Vagina (tissue), 2 donors: Measurements from ENCODE around the gene QRFP. TPM values are rescaled to one million over a fixed set of nuclear protein-coding genes. Genes with fewer than 3 reads are reported as not detected.

Experiments
- DNase-seq, 2 donors: peaks; one replicate each; pipeline ENCODE4 v3.0.0-alpha.2; 2017; ENCODE audit errors: extremely low spot score in 2 of 2
- H3K27ac ChIP-seq: fragments of 200-600 bp; sonication (generic); one replicate; pipeline ENCODE4 v1.5.1; 2019
- H3K27me3 ChIP-seq: fragments of 200-600 bp; sonication (generic); one replicate; pipeline ENCODE4 v1.5.1; 2019
- H3K36me3 ChIP-seq, 2 donors: fragments of 200-600 bp; sonication (generic); one replicate each; pipeline ENCODE4 v1.5.1; 2017 to 2019
- H3K4me1 ChIP-seq: fragments of 200-600 bp; sonication (generic); one replicate; pipeline ENCODE4 v1.5.1; 2019
- H3K4me3 ChIP-seq, 2 donors: fragments of 200-600 bp; sonication (generic); 1 replicate in 1 of 2; 2 replicates in 1 of 2; pipeline ENCODE4 v1.5.1; 2016 to 2019
- H3K9me3 ChIP-seq: fragments of 200-600 bp; sonication (generic); one replicate; pipeline ENCODE4 v1.5.1; 2019
- POLR2A ChIP-seq, 2 donors: fragments of 450-650 bp; IDR thresholded peaks; one replicate each; pipeline ENCODE4 v1.6.1; 2017; ENCODE audit warnings: antibody characterized with exemption in 2 of 2, mild to moderate bottlenecking in 2 of 2, moderate library complexity in 2 of 2
- POLR2AphosphoS5 ChIP-seq, 2 donors: sonication (generic); formaldehyde crosslinking; IDR thresholded peaks; one replicate each; pipeline ENCODE4 v1.9.0; 2017; ENCODE audit warnings: antibody characterized with exemption in 2 of 2, mild to moderate bottlenecking in 2 of 2, low read depth in 1 of 2; ENCODE audit not compliant: insufficient read depth in 1 of 2
- intact Hi-C: fragments of 100-400 bp; cut with DNase I; formaldehyde crosslinking; loops from one replicate; pipeline ENCODE4 v1.15.1; 2023
- total RNA-seq: library from RNA; depleted of rRNA; stranded (reverse); fragments of >200 nt; gene quantifications from one replicate; pipeline ENCODE4 v1.2.3, GENCODE V29; 2016
- TF ChIP-seq, protein P1 (sequence below), 3 experiments: fragments of 450-650 bp in 2 of 3; fragments of 200-600 bp in 1 of 3; sonication (generic) in 1 of 3; IDR thresholded peaks; one replicate each; pipeline ENCODE4 v1.5.1; 2017 to 2019; ENCODE audit warnings: antibody characterized with exemption in 3 of 3, mild to moderate bottlenecking in 2 of 3, moderate library complexity in 2 of 3

The QRFP gene
- total RNA-seq, 1 donor from 2014 or later, result not detected

GRCh38 chr9:130900701-130901497, 4.3 kb upstream of the QRFP start:
- no peak overlapping the region for H3K4me3 ChIP-seq
- no peak for DNase-seq
- H3K4me1 ChIP-seq, result peaks cover 7% of the 10 kb centered on the region
- no peaks in the 10 kb centered on the region for H3K9me3 ChIP-seq
- TF ChIP-seq POLR2AphosphoS5 (IDR thresholded peaks at IDR 0.05; ENCODE audit: insufficient read depth in 1 of 2, low read depth in 1 of 2), result no peak
- no peak for TF ChIP-seq POLR2A (IDR thresholded peaks at IDR 0.05)
- TF ChIP-seq, protein P1, sequence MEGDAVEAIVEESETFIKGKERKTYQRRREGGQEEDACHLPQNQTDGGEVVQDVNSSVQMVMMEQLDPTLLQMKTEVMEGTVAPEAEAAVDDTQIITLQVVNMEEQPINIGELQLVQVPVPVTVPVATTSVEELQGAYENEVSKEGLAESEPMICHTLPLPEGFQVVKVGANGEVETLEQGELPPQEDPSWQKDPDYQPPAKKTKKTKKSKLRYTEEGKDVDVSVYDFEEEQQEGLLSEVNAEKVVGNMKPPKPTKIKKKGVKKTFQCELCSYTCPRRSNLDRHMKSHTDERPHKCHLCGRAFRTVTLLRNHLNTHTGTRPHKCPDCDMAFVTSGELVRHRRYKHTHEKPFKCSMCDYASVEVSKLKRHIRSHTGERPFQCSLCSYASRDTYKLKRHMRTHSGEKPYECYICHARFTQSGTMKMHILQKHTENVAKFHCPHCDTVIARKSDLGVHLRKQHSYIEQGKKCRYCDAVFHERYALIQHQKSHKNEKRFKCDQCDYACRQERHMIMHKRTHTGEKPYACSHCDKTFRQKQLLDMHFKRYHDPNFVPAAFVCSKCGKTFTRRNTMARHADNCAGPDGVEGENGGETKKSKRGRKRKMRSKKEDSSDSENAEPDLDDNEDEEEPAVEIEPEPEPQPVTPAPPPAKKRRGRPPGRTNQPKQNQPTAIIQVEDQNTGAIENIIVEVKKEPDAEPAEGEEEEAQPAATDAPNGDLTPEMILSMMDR (IDR thresholded peaks at IDR 0.05), result no peak
- H3K36me3 ChIP-seq, result no peaks in the 10 kb centered on the region
- no peaks in the 10 kb centered on the region for H3K27me3 ChIP-seq
- intact Hi-C loops, result no loop called here
- H3K27ac ChIP-seq, result no peak overlapping the region

DNA sequence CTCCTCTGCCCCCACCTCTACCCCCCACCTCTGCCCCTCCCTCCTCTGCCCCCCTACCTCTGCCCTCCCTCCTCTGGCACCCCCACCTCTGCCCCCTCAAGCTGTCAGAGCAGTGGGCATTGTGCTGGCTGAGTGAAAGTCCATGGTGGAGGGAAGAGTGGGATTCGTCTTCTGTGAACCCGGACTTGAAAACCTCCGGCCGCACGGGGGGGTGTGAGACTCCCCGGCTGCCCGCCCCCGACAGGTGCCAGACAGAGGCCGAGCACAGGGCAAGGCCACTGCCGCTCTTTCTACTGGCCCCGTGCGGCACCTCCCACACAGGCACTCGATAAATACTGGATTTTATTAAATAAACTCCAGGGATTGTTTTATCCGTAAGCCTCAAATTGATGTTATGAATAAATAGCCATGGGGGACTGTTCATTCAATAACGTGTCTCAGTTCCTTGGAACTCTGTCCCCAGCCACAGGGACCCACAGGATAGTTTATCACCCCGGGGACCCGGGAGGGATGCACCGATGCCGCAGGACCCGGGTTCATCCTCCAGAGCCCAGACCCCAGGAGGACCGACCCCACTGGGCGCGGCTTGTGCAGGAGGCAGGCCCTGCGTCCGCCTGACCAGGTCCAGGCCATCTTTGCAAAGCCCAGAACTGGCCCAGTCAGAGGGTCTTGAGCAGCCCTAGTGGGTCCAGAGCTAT, 2.6 kb upstream of the QRFP start:
- Histone ChIP-seq H3K36me3 (no peaks in the 10 kb centered on the region), H3K4me1 (peaks cover 24% of the 10 kb centered on the region), H3K27ac (no peak overlapping the region), H3K9me3 (no peaks in the 10 kb centered on the region), H3K4me3 (no peak overlapping the region), H3K27me3 (no peaks in the 10 kb centered on the region)
- no peak for TF ChIP-seq POLR2AphosphoS5 (IDR thresholded peaks at IDR 0.05; ENCODE audit: insufficient read depth in 1 of 2, low read depth in 1 of 2)
- no peak for TF ChIP-seq POLR2A (IDR thresholded peaks at IDR 0.05)
- TF ChIP-seq, protein P1 (IDR thresholded peaks at IDR 0.05), result no peak
- intact Hi-C loops, result no loop called here
- DNase-seq, result no peak

DNA sequence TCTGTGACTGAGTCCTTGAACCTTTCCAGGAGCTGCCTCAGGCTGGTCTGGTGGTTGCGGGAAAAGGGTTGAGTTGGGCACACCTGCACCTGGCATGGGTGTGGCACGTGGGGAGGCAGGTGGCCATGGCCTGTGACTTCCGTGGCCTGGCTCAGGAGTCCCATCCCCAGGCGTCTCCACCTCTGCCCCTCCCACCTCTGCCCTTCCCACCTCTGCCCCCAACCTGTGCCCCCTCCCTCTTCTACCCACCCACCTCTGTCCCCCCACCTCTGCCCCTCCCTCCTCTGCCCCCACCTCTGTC, 1.9 kb upstream of the QRFP start:
- DNase-seq, result no peak
- Histone ChIP-seq H3K9me3 (no peaks in the 10 kb centered on the region), H3K36me3 (no peaks in the 10 kb centered on the region), H3K27me3 (no peaks in the 10 kb centered on the region), H3K4me1 (peaks cover 31% of the 10 kb centered on the region), H3K4me3 (no peak overlapping the region), H3K27ac (no peak overlapping the region)
- TF ChIP-seq POLR2AphosphoS5 (IDR thresholded peaks at IDR 0.05; ENCODE audit: insufficient read depth in 1 of 2, low read depth in 1 of 2) (no peak), POLR2A (IDR thresholded peaks at IDR 0.05) (no peak)
- TF ChIP-seq, protein P1 (IDR thresholded peaks at IDR 0.05), result no peak
- intact Hi-C loops, result no loop called here

GRCh38 chr9:130897848-130898551, 1.4 kb upstream of the QRFP start:
- Histone ChIP-seq H3K27ac (no peak overlapping the region), H3K4me3 (no peak overlapping the region), H3K27me3 (no peaks in the 10 kb centered on the region), H3K36me3 (peaks cover 0 to 5% of the 10 kb centered on the region in 2 donors), H3K9me3 (no peaks in the 10 kb centered on the region), H3K4me1 (peaks cover 36% of the 10 kb centered on the region)
- intact Hi-C loops, result no loop called here
- TF ChIP-seq POLR2AphosphoS5 (IDR thresholded peaks at IDR 0.05; ENCODE audit: insufficient read depth in 1 of 2, low read depth in 1 of 2) (no peak), POLR2A (IDR thresholded peaks at IDR 0.05) (no peak)
- TF ChIP-seq, protein P1 (IDR thresholded peaks at IDR 0.05), result no peak
- DNase-seq, result no peak
